Breast epithelium (tissue), 4 donors: Measurements from ENCODE around the gene TTLL11. TPM values are rescaled to one million over a fixed set of nuclear protein-coding genes. Genes with fewer than 3 reads are reported as not detected.

ENCODE experiments used
- DNase-seq, 2 donors: peaks; one replicate each; pipeline ENCODE4 v3.0.0-alpha.2; 2019; ENCODE audit warnings: low spot score in 2 of 2
- H3K27ac ChIP-seq, 2 donors: fragments of 200-600 bp; sonication (generic) in 1 of 2; one replicate each; pipeline ENCODE4 v1.5.1; 2016 to 2019; ENCODE audit warnings: mild to moderate bottlenecking in 1 of 2
- H3K27me3 ChIP-seq, 2 donors: fragments of 200-600 bp; sonication (generic) in 1 of 2; one replicate each; pipeline versions ENCODE4 v1.5.1 to v1.6.0; 2017 to 2019; ENCODE audit warnings: control low read depth in 1 of 2, mild to moderate bottlenecking in 1 of 2
- H3K36me3 ChIP-seq: fragments of 200-600 bp; one replicate; pipeline ENCODE4 v1.5.1; 2019
- H3K4me1 ChIP-seq, 2 donors: fragments of 200-600 bp; sonication (generic); one replicate each; pipeline ENCODE4 v1.5.1; 2016 to 2019; ENCODE audit warnings: control low read depth in 1 of 2
- H3K4me3 ChIP-seq, 3 donors: fragments of 200-600 bp; sonication (generic); 1 replicate in 2 of 3; 2 replicates in 1 of 3; pipeline ENCODE4 v1.5.1; 2016 to 2019; ENCODE audit warnings: mild to moderate bottlenecking in 3 of 3, moderate library complexity in 2 of 3
- H3K9me3 ChIP-seq, 2 donors: fragments of 200-600 bp; sonication (generic) in 1 of 2; one replicate each; pipeline ENCODE4 v1.5.1; 2016 to 2019; ENCODE audit warnings: control low read depth in 1 of 2
- POLR2A ChIP-seq: fragments of 450-650 bp; IDR thresholded peaks from one replicate; pipeline ENCODE4 v1.6.1; 2016; ENCODE audit warnings: antibody characterized with exemption, mild to moderate bottlenecking, moderate library complexity
- POLR2AphosphoS5 ChIP-seq, 3 donors: sonication (generic); formaldehyde crosslinking; IDR thresholded peaks; one replicate each; pipeline ENCODE4 v1.6.1; 2017; ENCODE audit warnings: antibody characterized with exemption in 3 of 3
- intact Hi-C: fragments of 100-400 bp; cut with DNase I; formaldehyde crosslinking; loops from one replicate; pipeline ENCODE4 v1.15.1; 2023; ENCODE audit warnings: low total_unique reads
- total RNA-seq, 3 donors: library from RNA; depleted of rRNA; stranded (reverse); fragments of >200 nt; gene quantifications; one replicate each; pipeline ENCODE4 v1.1.0, GENCODE V29; 2016
- TF ChIP-seq, protein P1 (sequence below), 3 donors: fragments of 450-650 bp; IDR thresholded peaks; one replicate each; pipeline ENCODE4 v1.5.1; 2016 to 2017; ENCODE audit warnings: antibody characterized with exemption in 3 of 3, mild to moderate bottlenecking in 3 of 3, moderate library complexity in 3 of 3

TTLL11 gene
- total RNA-seq, 3 donors from 2014 or later = 9.0 to 12.1 (median 10.0) TPM

DNA sequence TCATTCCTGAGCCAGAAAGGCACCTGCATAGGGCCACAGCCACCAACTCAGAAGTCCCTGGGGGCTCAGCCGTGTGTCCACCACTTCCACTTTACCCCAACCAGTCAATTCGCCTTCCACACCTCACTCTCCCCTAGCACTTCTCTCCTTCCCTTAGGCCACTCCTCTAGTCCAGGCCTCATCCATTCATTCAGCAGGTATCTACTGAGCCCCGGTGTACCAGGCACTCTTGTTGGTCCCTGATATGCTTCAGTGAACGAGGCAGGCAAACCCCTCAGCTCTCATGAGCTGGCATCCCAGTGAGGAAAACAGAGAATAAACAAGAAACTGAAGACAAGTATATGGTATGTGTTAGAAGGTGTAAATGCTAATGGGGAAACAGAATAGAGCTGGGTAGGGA lies 37.7 kb upstream of the TTLL11 start:
- intact Hi-C loops = no loop called here
- no peaks in the 10 kb centered on the region for H3K9me3 ChIP-seq
- H3K36me3 ChIP-seq = no peaks in the 10 kb centered on the region
- H3K27ac ChIP-seq = no peak overlapping the region
- no peak overlapping the region for H3K4me3 ChIP-seq
- no peak for DNase-seq
- no peaks in the 10 kb centered on the region for H3K4me1 ChIP-seq
- TF ChIP-seq, protein P1, sequence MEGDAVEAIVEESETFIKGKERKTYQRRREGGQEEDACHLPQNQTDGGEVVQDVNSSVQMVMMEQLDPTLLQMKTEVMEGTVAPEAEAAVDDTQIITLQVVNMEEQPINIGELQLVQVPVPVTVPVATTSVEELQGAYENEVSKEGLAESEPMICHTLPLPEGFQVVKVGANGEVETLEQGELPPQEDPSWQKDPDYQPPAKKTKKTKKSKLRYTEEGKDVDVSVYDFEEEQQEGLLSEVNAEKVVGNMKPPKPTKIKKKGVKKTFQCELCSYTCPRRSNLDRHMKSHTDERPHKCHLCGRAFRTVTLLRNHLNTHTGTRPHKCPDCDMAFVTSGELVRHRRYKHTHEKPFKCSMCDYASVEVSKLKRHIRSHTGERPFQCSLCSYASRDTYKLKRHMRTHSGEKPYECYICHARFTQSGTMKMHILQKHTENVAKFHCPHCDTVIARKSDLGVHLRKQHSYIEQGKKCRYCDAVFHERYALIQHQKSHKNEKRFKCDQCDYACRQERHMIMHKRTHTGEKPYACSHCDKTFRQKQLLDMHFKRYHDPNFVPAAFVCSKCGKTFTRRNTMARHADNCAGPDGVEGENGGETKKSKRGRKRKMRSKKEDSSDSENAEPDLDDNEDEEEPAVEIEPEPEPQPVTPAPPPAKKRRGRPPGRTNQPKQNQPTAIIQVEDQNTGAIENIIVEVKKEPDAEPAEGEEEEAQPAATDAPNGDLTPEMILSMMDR (IDR thresholded peaks at IDR 0.05) = no peak
- no peak for TF ChIP-seq POLR2AphosphoS5 (IDR thresholded peaks at IDR 0.05)
- no peak for TF ChIP-seq POLR2A
- peaks cover 0 to 15% of the 10 kb centered on the region in 2 donors for H3K27me3 ChIP-seq

GRCh38 chr9:122129969-122130368 lies 36.9 kb upstream of the TTLL11 start:
- no peaks in the 10 kb centered on the region for H3K9me3 ChIP-seq
- TF ChIP-seq, protein P1 (IDR thresholded peaks at IDR 0.05) = no peak
- TF ChIP-seq POLR2A = no peak
- no peak for TF ChIP-seq POLR2AphosphoS5 (IDR thresholded peaks at IDR 0.05)
- H3K36me3 ChIP-seq = no peaks in the 10 kb centered on the region
- H3K4me3 ChIP-seq = no peak overlapping the region
- DNase-seq = no peak
- no peaks in the 10 kb centered on the region for H3K4me1 ChIP-seq
- H3K27ac ChIP-seq = no peak overlapping the region
- H3K27me3 ChIP-seq = peaks cover 0 to 21% of the 10 kb centered on the region in 2 donors
- intact Hi-C loops = no loop called here

DNA sequence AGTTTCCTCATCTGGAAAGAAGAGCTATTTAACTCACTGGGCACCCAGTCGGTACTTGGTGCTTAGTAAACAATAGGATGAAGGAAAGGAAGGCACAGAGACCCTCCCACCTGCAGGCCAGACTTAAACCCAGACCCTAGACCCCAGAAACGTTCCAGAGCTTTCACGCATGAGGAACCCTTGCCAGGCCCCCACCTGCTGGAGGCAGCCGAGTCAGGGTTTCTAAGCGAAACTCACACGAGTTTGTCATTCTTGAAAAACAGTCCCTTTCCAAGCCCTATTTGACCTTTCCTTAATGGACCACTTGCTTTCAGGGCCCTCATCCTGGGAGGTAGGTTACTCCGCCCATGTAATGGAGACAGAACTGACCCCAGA lies 35.8 kb upstream of the TTLL11 start:
- Histone ChIP-seq H3K4me1 (no peaks in the 10 kb centered on the region), H3K27ac (peak overlapping the region in 1 of 2 donors; percentile 38), H3K4me3 (no peak overlapping the region), H3K36me3 (no peaks in the 10 kb centered on the region), H3K9me3 (no peaks in the 10 kb centered on the region), H3K27me3 (peaks cover 0 to 26% of the 10 kb centered on the region in 2 donors)
- intact Hi-C loops = no loop called here
- no peak for DNase-seq
- TF ChIP-seq, protein P1 (IDR thresholded peaks at IDR 0.05) = no peak
- TF ChIP-seq POLR2A (no peak), POLR2AphosphoS5 (IDR thresholded peaks at IDR 0.05) (no peak)

- no peaks in the 10 kb centered on the region for H3K9me3 ChIP-seq
- H3K36me3 ChIP-seq = no peaks in the 10 kb centered on the region
- H3K27ac ChIP-seq = peak overlapping the region in 1 of 2 donors; percentile 38
- no peak for TF ChIP-seq POLR2A
- TF ChIP-seq, protein P1 (IDR thresholded peaks at IDR 0.05) = no peak
- TF ChIP-seq POLR2AphosphoS5 (IDR thresholded peaks at IDR 0.05) = peak in 1 of 3 donors; percentile 28
- no peak for DNase-seq
- H3K27me3 ChIP-seq = peaks cover 0 to 26% of the 10 kb centered on the region in 2 donors
- no peak overlapping the region for H3K4me3 ChIP-seq
- intact Hi-C loops = no loop called here
- H3K4me1 ChIP-seq = no peaks in the 10 kb centered on the region
These were observed 35.2 kb upstream of the TTLL11 start for GRCh38 chr9:122128007-122128968.

- no peak overlapping the region for H3K27ac ChIP-seq
- no peak for TF ChIP-seq POLR2A
- TF ChIP-seq POLR2AphosphoS5 (IDR thresholded peaks at IDR 0.05) = no peak
- TF ChIP-seq, protein P1 (IDR thresholded peaks at IDR 0.05) = no peak
- peaks cover 0 to 26% of the 10 kb centered on the region in 2 donors for H3K27me3 ChIP-seq
- no peaks in the 10 kb centered on the region for H3K36me3 ChIP-seq
- H3K9me3 ChIP-seq = no peaks in the 10 kb centered on the region
- H3K4me3 ChIP-seq = no peak overlapping the region
- intact Hi-C loops = no loop called here
- no peak for DNase-seq
- no peaks in the 10 kb centered on the region for H3K4me1 ChIP-seq
These were observed 34.3 kb upstream of the TTLL11 start for GRCh38 chr9:122127396-122127798.
